HG02981 (cell line): ENCODE measurements around the gene FPR1.
"Not testable (repeated sequence)": the region's sequence is repeated elsewhere in the genome, so short reads cannot be mapped to it uniquely, and the experiment has no call there.

Experiments used
- ATAC-seq: cut with Tn5 transposase; IDR thresholded peaks from one replicate; pipeline ENCODE4 v1.9.1; 2021; ENCODE audit warnings: mild to moderate bottlenecking, moderate library complexity; ENCODE audit not compliant: unreplicated experiment

The FPR1 gene

GRCh38 chr19:51779703-51780102 is 28.0 kb upstream of the FPR1 start:
- no peak for ATAC-seq

GRCh38 chr19:51779181-51779580 is 27.5 kb upstream of the FPR1 start:
- no peak for ATAC-seq

- no peak for ATAC-seq
These were observed 26.1 kb upstream of the FPR1 start for GRCh38 chr19:51777570-51778462.

- not testable (repeated sequence) for ATAC-seq
These were observed 24.9 kb upstream of the FPR1 start for GRCh38 chr19:51776561-51776960.

GRCh38 chr19:51772977-51773376 is 21.3 kb upstream of the FPR1 start:
- ATAC-seq = no peak

GRCh38 chr19:51771376-51772130 is 19.9 kb upstream of the FPR1 start:
- ATAC-seq = no peak

DNA sequence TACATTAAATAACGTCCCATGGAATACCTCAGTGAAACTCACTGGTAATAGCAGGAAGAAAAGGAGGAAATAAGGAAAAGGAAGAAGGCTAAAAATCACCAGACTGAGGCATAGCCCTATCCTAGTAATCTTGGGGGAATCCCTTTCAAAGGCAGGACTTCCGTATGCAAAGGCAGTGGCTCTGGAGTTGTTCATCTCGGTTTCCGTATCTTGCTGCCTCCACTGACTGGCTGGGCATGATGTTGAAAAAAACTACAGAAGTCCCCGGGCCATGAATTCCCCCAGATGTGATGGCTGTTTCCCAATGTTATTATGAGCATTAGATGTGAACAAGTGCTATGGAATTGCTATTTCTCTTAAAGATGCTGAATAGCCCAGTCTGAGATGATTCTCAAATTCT is 14.8 kb upstream of the FPR1 start:
- no peak for ATAC-seq

DNA sequence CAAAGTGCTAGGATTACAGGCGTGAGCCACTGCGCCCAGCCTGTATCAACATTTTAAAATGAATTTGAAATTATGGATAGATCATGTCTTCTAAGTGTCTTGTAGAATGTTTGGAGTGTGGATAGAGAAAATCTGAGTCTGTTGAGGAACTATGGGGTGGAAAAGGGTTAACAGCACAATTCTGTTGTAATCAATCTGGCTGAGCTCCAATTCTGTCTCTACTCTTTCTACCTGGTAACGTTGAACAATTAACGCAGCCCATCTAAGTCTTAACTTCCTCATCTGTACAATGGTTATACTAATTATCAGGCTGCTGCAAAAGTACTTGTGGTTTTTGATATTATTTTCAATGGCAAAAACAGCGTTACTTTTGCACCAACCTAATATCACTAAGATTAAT is 13.4 kb upstream of the FPR1 start:
- no peak for ATAC-seq

GRCh38 chr19:51761696-51762095 is 10.0 kb upstream of the FPR1 start:
- no peak for ATAC-seq

- ATAC-seq = no peak
These were observed 9.1 kb upstream of the FPR1 start, which contains the start of gene FPR2 for GRCh38 chr19:51760697-51761356. TSS of gene FPR2 (plus strand) at chr19:51761180. CDS start at chr19:51768659, 7,479 bp downstream.

DNA sequence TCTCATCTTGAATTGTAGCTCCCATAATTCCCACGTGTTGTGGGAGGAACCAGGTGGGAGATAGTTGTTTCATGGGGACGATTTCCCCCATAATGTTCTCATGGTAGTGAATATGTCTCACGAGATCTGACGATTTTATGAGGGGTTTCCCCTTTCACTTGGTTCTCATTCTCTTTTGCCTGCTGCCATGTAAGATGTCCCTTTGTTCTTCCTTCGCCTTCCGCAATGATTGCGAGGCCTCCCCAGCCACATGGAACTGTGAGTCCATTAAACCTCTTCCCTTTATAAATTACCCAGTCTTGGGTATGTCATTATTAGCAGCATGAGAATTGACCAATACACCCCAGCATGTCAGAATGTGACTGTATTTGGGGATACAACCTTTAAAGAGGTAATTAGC is 3.9 kb upstream of the FPR1 start:
- ATAC-seq = no peak

DNA sequence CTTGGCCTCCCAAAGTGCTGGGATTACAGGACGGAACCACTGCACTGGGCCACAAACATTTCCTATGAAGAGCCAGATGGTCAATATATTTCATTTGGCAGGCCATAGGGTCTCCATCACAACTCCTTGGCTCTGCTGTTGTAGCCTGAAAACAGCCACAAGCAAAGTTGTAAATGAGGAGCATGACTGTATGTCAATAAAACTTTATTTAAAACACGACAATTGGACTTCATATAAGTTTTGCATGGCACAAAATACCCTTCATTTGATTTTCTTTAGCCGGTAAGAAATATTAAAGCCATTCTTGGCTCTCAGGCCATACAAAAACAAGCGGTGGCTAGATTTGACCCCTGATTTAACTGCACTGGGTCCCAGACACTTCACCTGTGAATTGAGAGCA is 3.1 kb upstream of the FPR1 start:
- ATAC-seq = no peak

DNA sequence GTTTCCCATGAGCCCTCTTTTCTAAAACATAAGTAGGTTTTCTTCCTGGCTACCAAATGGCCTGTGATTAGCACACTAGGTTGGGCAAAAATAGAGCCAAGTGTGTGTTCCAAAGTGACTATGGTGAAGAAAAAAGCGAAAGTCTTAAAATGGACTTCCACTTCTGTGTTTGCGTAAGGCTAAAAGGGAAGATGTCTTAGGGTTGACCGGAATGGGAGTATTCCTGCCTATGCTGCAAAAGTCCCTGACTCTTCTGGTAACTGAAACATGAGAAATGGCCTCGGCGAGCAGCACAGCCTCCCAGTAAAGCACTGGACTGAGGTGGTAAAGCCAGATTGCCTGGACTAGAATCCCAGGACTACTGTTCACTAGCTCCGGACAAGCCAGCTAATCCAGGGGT is 2.4 kb upstream of the FPR1 start:
- no peak for ATAC-seq

GRCh38 chr19:51750400-51751094 is 1.1 kb downstream of the FPR1 start:
- no peak for ATAC-seq

- ATAC-seq = no peak
These were observed 1.7 kb downstream of the FPR1 start for GRCh38 chr19:51749979-51750378.

GRCh38 chr19:51746731-51747130 is 4.9 kb downstream of the FPR1 start:
- no peak for ATAC-seq

- no peak for ATAC-seq
These were observed 8.3 kb downstream of the FPR1 start for GRCh38 chr19:51743405-51743804.

GRCh38 chr19:51742789-51743188 is 8.9 kb downstream of the FPR1 start:
- ATAC-seq = no peak

- no peak for ATAC-seq
These were observed 11.3 kb downstream of the FPR1 start for GRCh38 chr19:51740356-51740755.

GRCh38 chr19:51739466-51740213 is 12.0 kb downstream of the FPR1 start:
- no peak for ATAC-seq
